Mucosa of gallbladder (tissue), 1 donor: Measurements from ENCODE around the gene C1QTNF8. TPM values are rescaled to one million over a fixed set of nuclear protein-coding genes. Genes with fewer than 3 reads are reported as not detected.

Experiments
- DNase-seq: peaks from one replicate; pipeline ENCODE4 v3.0.0-alpha.2; 2020; ENCODE audit warnings: low spot score
- total RNA-seq: library from RNA; stranded (reverse); gene quantifications from one replicate; pipeline ENCODE4 v1.2.1, GENCODE V29; 2021
- donor health status: DM: no; HTN: no; CAD: no.

C1QTNF8 gene
- total RNA-seq, 1 donor from 2014 or later: not detected

- no peak for DNase-seq
Measured at GRCh38 chr16:1127971-1128715, 32.1 kb upstream of the C1QTNF8 start.

DNA sequence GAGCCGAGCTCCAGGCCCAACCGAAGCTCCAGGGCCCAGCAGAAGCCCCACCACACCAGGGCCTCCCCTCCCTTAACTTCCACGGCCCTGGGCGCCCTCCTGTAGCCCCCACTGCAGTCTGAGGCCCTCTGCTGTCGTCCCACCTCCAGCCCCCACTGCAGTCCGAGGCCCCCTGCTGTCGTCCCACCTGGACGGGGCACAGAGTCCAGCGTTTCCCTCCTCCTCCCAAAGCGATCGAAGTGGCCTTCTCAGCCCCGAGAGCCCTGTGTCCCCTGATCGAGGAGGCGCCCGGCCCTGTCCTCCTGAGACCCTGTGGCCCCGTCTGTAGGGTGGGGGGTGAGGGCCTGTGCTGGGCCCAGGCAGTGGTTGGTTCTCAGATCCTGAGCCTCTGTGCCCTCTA, 31.1 kb upstream of the C1QTNF8 start:
- no peak for DNase-seq

- no peak for DNase-seq
Measured at GRCh38 chr16:1126586-1126985, 30.5 kb upstream of the C1QTNF8 start.

DNA sequence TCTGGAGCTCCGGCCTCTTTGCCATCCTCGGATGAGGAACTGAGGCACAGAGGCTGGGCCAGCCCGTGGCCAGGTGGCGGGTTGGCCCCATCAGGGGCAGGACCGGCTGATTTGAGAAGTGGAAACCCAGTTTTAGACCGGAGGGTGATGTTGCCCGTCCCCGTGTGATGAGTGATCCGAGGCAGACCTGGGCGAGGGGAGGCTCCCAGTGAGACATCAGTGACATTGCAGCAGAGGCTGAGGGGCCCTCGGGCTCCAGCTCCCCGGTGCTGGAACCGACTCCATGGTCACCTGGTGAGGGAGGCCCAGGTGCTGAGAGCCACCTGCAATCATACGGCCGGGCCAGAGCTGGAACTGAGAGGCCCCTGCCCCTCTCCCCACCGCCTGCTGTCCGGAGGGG, 30.0 kb upstream of the C1QTNF8 start:
- no peak for DNase-seq

DNA sequence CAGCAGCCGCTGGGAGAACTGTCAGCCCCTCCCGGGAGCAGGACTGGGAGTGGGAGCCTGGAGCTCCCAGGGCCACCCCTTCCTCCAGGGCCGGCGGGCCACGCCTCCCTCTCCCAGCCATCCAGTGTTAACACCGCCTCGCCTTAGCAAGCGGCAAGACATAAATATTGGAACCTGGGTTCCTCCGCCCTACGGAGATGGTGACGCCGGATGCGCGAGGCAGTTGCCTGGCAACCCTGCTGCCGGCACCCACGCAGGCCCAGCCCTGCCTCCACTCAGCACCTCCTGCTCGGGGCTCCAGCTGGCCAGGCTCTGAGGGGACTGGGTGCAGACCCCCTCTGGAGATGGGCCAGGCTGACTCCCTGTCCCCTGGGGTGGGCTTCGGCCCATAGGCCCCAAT, 29.4 kb upstream of the C1QTNF8 start:
- DNase-seq: peak; percentile 67

DNA sequence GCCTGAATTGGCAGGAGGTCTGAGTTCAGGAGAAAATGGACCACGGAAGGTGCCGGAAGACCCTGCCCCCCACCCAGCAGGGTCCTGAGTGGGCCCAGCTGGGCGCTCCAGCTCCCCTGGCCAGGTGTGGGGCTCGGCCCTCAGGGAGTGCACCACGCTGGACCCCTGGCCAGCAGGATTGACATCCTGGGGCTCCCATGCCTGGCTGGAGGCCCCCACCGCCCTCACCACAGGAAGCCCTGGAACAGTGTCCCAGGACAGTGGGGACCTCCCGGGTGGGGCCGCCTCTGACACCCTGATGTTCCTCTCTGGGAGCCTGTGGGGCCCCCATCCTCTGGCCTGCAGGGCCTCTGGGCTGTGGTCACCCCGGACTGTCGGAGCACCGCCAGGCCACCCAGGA, 28.8 kb upstream of the C1QTNF8 start:
- no peak for DNase-seq

GRCh38 chr16:1124291-1124690, 28.2 kb upstream of the C1QTNF8 start:
- DNase-seq: no peak

DNA sequence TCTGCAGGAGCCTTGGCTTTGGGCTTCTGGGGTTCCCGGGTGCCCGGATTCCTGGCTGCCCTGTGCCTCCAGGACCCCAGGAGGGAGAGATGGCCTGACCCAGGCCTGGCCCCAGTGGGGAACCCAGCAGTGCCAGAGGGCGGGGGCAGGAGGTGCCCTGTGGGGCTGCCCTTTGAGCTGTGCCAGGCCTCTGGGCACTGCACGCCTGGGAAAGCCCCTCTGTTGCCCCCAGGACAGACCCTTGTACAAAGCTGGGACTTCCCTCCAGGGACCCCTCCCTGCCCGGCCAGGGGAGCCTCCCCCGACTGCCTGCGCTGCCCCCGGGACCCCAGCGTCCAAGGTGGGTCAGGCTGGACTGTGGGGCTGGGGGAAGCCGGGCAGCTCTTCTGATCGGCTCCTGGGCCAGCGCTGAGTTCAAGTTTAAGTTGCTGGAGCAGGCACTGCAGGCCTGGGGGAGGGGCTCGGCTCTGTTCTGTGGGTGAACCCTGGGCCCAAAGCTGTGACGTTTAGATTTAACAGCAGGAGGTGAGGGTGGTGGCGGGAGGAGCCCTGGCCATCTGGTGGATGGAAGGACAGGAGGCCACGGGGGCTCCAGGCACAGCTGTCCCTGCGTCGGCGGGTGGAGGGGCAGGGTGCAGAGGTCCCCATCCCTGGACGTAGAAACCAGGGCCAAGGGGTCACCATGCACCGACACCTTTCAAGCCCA, 27.6 kb upstream of the C1QTNF8 start:
- DNase-seq: no peak

DNA sequence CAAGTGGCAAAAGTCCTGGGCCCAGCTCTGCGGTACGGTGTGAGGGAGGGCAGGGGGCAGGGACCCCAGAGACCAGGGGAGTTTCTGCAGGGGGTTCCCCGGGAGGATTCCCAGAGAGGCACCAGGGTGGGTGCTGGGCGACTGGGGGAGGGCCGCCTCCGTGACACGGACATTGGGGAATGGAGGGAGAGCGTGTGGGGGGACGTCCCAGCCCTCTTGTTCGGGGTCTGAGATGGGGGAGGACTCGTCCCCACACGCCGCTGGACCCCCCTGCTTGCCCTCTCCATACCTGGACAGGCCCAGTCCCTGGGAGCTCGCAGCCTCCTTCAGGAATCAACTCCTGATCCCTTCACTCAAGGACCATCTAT, 26.3 kb upstream of the C1QTNF8 start:
- no peak for DNase-seq

DNA sequence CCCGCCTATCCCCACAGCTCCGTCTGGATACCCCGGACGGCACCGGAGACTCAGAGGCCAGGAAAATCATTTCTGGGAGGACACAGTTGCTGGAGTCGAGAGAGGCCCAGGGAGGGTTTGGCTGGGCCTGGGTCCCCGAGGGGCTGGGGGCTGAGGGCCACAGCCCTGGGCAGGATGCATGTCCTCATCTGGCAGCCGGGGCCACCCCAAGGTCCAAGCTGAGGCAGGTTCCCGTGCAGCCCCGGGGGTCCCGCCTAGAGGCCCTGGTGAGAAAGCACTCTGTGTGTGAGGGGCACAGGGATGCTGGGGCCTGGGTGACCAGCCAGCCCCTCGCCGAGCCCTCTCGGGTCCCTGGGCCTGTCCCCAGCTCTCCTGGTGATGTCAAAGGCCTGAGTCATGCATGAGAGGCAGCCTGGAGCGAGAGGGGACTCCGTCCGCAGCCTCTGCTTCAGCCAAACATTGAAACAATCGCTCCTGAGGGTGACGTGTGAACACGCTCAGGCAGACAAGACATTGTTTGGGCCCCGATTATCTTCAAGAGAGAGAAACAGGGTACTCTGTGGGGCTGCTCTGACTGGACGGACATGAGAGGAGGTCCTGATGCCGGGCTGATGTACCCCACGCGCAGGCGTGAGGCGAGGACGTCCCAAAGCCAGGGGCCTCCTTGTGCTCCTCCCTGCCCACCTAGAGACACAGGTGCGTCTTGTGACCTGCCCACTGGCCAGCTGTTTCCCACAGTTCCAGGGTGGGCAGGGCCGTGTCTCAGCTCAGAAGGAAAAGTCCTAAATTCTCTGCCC, 25.8 kb upstream of the C1QTNF8 start:
- DNase-seq: no peak

- DNase-seq: no peak
Measured at GRCh38 chr16:1121009-1121408, 25.0 kb upstream of the C1QTNF8 start.

DNA sequence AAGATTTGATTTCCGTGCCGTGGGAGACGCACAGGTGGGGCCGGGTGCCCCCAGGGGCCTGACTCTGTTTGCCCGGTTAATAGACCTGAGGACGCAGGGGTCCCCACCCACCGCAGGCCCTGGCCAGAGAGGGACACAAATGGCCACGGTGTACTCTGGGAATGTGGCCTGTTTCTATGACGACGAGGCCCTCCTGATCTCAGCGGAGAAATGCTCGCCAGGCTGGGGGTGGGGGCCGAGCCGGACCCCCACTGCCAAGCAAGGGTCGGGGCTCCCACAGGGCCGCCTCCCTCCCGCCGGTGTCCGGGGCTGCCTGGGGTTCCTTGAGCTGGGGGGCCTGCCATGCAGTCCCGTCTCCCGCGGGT, 24.5 kb upstream of the C1QTNF8 start:
- DNase-seq: no peak

- no peak for DNase-seq
Measured at GRCh38 chr16:1119766-1120576, 23.9 kb upstream of the C1QTNF8 start.

DNA sequence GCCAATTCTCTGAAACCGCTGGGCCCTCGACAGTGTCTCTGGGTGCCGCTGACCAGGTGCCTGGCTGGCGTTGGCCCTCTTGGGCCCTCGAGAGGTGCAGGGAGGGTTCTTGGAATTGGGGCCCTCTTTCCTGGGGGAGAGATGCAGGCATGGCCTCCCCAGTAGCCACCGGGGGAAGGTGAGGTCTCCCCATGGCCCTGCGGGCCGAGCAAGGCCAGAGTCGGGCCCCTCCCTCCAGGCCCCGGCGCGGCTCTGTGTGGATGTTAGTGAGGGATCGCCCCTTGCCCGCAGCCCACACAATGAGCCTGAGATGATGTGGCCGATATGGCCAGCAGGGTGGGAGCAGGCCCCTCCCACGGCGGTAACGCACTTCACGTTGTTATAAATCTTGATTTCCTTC, 23.1 kb upstream of the C1QTNF8 start:
- no peak for DNase-seq

GRCh38 chr16:1117926-1118325, 21.9 kb upstream of the C1QTNF8 start:
- no peak for DNase-seq

- DNase-seq: no peak
Measured at GRCh38 chr16:1117176-1117900, 21.3 kb upstream of the C1QTNF8 start.

- no peak for DNase-seq
Measured at GRCh38 chr16:1116693-1117077, 20.6 kb upstream of the C1QTNF8 start.

GRCh38 chr16:1113889-1114526, 18.0 kb upstream of the C1QTNF8 start:
- no peak for DNase-seq

- DNase-seq: no peak
Measured at GRCh38 chr16:1113489-1113888, 17.4 kb upstream of the C1QTNF8 start.

DNA sequence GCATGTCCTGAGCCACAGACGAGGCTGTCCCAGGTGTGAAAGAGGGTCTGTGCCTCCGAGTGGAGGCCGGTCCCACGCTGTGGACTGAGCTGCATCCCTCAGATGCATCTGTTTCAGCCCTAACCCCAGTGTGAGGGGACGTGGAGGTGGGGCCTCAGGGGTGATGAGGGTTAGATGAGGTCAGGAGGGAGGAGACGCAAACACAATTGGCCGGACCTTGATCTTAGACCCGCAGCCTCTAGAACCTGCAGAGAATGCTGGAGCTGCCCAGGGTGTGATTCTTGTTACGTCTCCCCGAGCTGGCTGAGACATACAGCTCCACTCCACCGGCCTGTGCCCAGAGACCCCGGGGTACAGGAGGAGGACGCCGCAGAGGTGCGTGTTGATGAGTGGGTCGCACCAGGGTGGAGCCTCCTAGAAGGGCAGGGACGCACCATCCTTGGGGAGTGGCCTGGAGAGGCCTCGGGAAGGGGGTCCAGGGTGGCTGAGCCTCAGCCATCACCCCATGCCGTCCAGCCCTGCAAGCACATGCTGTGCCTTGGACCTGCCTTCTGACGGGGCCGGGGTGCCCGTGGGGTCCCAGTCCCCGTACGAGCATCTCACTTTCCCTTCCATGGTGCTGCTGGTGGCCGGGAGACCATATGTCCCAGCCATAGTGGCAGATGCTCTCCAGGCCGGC, 16.6 kb upstream of the C1QTNF8 start:
- DNase-seq: no peak
